GM12872 (cell line): Measurements from ENCODE around the gene CDK5R2.

Experiments
- TF ChIP-seq, protein P1 (sequence below): IDR thresholded peaks from 3 replicates; pipeline ENCODE4 v1.5.1; 2011; ENCODE audit warnings: low read depth, mild to moderate bottlenecking, low read length, moderate library complexity; ENCODE audit not compliant: insufficient read depth

CDK5R2 gene

DNA sequence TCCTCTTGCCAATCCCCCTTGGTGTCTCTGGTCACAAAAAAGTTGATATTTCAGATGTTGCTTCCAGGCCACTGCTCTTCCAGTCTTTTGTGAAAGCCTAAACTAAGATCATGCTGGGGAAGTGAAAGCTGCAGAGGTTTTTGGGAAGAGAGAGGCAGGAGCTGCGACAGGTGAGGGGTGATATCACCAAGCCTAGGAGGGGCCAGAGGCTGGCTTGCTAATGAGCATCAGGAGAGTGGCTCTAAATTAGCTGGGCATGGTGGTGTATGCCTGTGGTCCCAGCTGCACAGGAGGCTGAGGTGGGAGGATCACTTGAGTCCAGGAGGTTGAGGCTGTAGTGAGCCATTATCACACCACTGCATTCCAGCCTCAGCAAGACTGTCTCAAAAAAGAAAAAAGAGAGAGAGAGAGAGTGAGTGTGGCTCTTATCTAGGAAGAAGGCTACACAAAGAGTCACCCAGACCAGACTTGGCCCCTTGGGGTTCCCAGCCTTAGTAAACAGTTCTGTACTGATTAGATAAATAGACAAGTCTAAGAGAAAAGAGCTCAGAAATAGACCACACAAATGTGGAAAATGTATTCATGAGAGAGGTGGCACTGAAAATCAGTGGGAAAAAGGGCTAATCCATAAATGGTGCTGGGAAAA is 14.6 kb upstream of the CDK5R2 start:
- TF ChIP-seq, protein P1, sequence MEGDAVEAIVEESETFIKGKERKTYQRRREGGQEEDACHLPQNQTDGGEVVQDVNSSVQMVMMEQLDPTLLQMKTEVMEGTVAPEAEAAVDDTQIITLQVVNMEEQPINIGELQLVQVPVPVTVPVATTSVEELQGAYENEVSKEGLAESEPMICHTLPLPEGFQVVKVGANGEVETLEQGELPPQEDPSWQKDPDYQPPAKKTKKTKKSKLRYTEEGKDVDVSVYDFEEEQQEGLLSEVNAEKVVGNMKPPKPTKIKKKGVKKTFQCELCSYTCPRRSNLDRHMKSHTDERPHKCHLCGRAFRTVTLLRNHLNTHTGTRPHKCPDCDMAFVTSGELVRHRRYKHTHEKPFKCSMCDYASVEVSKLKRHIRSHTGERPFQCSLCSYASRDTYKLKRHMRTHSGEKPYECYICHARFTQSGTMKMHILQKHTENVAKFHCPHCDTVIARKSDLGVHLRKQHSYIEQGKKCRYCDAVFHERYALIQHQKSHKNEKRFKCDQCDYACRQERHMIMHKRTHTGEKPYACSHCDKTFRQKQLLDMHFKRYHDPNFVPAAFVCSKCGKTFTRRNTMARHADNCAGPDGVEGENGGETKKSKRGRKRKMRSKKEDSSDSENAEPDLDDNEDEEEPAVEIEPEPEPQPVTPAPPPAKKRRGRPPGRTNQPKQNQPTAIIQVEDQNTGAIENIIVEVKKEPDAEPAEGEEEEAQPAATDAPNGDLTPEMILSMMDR, result no peak

DNA sequence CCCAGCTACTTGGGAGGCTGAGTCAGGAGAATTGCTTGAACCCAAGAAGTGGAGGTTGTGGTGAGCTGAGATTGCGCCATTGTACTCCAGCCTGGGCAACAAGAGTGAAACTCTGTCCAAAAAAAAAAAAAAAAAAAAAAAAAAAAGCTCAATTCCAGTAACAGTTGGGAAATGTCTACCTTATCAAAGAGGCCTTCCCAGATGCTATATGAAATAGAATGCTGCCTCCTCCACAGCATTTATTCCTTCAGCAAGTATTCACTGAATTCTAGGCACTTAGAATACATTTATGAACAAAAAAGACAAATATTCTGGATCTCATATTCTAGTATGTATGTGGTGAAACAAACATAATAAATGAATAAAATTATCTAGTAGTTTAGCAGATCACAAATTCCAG is 12.8 kb upstream of the CDK5R2 start:
- TF ChIP-seq, protein P1, result no peak

DNA sequence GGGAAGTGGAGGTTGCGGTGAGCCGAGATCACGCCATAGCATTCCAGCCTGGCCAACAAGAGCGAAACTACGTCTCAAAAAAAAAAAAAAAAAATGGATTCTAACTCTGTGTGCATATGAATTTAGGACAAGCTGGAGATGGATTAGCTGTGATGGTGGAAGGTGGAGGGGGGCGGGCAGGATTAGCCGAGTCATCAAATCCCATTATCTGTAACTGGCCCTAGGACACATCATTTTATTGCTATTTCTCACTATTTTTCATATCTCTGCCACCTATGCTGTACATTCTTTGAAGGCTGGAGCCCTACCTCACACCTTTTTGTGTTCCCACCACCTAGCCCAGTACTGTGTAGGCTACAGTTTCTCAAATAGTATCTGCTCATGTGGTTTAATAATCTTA is 7.3 kb upstream of the CDK5R2 start:
- TF ChIP-seq, protein P1, result no peak

DNA sequence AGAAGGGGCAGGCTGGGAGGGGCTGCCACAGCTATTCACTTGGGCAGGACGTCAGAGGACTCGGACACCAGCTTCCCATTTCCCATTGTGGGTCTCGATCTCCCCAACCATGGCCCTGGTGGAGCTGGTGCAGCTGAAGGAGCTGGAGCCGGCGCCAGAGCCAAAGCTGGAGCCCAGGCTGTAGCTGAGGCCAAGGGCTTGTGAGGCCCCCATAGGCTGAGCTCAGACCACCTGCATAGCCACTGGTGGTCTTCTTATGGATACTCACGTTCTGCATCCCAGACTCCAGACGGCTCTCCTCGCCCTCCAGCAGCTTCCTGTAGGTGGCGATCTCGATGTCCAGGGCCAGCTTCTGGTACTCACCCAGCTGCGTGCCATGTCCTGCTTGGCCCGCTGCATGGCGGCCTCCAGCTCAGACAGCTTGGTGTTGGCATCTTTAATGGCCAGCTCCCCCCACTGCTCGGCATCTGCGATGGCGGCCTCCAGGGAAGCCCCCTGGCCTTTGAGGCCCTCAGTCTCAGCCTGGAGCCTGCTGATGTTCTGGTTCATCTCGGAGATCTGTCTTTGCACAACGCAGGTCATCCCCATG is 6.0 kb upstream of the CDK5R2 start:
- TF ChIP-seq, protein P1, result peak; percentile 33; the same call in 2 of the 3 replicates

DNA sequence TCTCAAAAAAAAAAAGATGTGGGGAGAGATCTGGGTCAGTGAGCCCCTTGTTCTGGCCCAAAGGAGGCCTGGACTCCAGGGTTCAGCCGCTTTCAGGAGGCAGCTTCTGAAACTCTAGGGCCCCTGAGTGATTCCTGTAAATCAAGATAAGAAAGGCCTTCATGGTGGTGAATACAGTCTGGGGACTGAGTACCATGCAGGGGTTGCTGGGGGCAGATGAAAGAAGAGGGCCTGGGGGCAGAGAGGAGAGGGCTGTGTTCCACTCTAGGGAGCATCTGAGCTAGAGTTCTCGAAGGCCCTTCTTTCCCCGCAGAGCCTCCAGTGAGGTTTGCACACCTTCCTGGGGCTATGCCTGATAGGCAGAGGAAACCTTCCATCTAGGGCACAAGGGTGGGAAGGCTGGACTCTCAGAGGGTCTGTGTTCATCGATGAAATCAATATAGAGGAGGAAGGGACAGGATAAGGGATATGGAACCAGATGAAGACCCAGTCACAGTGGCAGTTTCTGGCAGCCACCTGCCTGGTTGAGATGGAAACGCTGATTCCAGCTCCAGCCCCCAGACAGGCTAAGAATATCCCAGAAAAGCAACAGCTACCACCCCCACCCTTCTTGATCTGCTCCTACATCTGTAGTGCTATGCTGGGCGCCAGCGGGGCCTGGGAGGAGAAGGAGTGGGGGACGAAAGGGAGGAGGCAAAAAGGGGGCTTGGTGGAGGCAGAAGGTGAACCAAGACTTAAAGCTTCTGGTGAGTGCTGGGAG is 4.7 kb upstream of the CDK5R2 start:
- TF ChIP-seq, protein P1, result no peak

DNA sequence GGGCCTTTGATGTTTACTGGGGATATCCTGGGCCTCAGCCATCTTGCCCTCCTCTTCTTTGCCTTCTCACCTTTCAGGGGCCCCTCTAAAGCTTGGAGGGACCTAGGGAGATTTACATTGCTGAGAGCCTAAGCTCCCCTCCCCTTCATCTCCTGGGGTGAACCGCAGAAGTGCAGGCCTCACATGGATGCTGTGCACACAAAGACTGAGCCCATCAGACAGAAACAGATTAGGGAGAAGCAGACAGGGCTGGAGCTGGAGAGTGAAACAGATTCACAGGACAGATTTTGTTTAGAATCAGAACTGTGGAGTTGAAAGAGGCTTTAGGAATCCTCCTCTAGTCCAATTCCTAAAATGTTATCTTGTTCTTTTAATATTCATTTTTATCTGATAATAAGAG is 3.4 kb upstream of the CDK5R2 start:
- TF ChIP-seq, protein P1, result no peak

DNA sequence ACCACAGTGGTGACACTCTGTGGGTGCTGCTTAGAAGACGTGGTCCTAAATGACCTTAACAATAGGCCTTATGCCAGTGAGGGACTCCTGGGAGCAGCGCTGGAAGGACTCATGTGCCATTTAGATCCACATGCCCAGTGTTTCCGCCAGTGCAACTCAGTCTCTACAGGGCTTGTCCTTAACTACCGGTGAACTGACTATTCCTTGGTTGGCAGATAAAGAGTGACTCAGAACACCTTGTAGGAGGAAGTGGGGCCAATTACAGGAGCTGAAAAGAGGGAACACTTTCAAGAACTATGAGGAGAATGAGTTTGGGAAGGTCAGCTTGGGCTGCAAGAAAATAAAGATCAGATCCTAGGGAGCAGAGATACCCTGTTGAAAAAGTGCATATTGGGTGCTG is 1.8 kb upstream of the CDK5R2 start:
- TF ChIP-seq, protein P1, result no peak
